Measurements from ENCODE around the gene ZFYVE21. TPM values are rescaled to one million over a fixed set of nuclear protein-coding genes. Genes with fewer than 3 reads are reported as not detected.
"Not testable (repeated sequence)": the region's sequence is repeated elsewhere in the genome, so short reads cannot be mapped to it uniquely, and the experiment has no call there.

The ZFYVE21 gene
- total and polyA plus RNA-seq, 4 donors: 28.0 to 36.9 (median 30.8) TPM

DNA sequence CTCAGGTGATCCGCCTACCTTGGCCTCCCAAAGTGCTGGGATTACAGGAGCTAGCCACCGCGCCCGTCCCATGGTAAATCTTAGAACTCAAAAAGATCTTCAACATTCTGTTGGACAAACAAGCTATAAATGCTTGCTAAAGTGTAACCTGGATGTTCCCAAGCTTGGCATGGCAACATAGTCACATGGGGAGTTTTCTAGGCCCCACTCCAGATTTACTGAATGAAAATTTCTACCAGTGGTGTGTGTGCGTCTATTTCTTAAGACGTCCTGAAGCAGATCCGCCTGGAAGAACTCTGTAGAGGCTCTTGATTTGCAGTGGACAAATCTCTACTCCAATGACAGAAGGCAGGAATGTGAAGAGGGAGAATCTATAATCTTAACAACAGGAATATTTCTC lies 59.9 kb downstream of the ZFYVE21 start:
- WGBS: 84% methylated on average over 7 of the region's 7 CpGs

DNA sequence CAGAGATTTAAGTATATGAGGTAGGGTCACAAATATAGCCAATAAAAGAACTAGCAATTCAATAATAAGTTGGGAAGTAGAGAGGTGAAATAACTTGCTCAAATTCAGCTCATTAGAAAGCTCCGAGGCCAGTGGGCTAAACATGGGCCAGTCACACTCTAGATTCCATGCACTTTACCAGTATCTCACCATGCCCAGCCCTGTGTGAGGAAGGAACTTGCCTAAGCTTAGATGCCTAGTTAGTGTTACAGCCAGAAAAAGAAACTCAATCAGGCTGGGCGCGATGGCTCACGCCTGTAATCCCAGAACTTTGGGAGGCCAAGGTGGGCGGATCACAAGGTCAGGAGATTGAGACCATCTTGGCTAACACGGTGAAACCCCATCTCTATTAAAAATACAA lies 60.7 kb downstream of the ZFYVE21 start:
- H3K9ac ChIP-seq (ENCODE audit: low read depth in 1 of 2, low read length in 2 of 2); H3K27ac ChIP-seq (ENCODE audit: low read depth in 1 of 2, low read length in 2 of 2); H3K4me1 ChIP-seq (ENCODE audit: control insufficient read depth in 4 of 4, insufficient read depth in 4 of 4, low read length in 3 of 4); H3K36me3 ChIP-seq (ENCODE audit: control insufficient read depth in 4 of 4, insufficient read depth in 3 of 4, low read depth in 1 of 4, low read length in 3 of 4); H3K27me3 ChIP-seq (ENCODE audit: control insufficient read depth in 4 of 4, insufficient read depth in 4 of 4, low read length in 3 of 4); H3K4me3 ChIP-seq (ENCODE audit: low read depth in 1 of 3, low read length in 3 of 3); H3K9me3 ChIP-seq (ENCODE audit: control insufficient read depth in 4 of 4, low read length in 3 of 4); DNase-seq (ENCODE audit: low spot score): not testable (repeated sequence)
- WGBS: 97% methylated on average over 6 of the region's 6 CpGs

More for the DNA sequence above, 59.9 kb downstream of the ZFYVE21 start:
- Histone ChIP-seq H3K4me1 (ENCODE audit: control insufficient read depth in 4 of 4, insufficient read depth in 4 of 4, low read length in 3 of 4) (peaks cover 0 to 2% (median 0%) of the 10 kb centered on the region in 4 donors), H3K27me3 (ENCODE audit: control insufficient read depth in 4 of 4, insufficient read depth in 4 of 4, low read length in 3 of 4) (no peaks in the 10 kb centered on the region), H3K9me3 (ENCODE audit: control insufficient read depth in 4 of 4, low read length in 3 of 4) (no peaks in the 10 kb centered on the region), H3K4me3 (ENCODE audit: low read depth in 1 of 3, low read length in 3 of 3) (no peak overlapping the region), H3K36me3 (ENCODE audit: control insufficient read depth in 4 of 4, insufficient read depth in 3 of 4, low read depth in 1 of 4, low read length in 3 of 4) (peaks cover 0 to 6% (median 3%) of the 10 kb centered on the region in 4 donors), H3K9ac (ENCODE audit: low read depth in 1 of 2, low read length in 2 of 2) (no peak overlapping the region), H3K27ac (ENCODE audit: low read depth in 1 of 2, low read length in 2 of 2) (no peak overlapping the region)
- no peak for DNase-seq (ENCODE audit: low spot score)
- TF ChIP-seq YY1 (IDR thresholded peaks at IDR 0.05) (no peak), RAD21 (IDR thresholded peaks at IDR 0.05) (no peak), FOXA2 (IDR thresholded peaks at IDR 0.05) (no peak), HNF4G (IDR thresholded peaks at IDR 0.05) (no peak), NR2F2 (IDR thresholded peaks at IDR 0.05) (no peak), JUND (IDR thresholded peaks at IDR 0.05) (no peak), FOXA1 (IDR thresholded peaks at IDR 0.05) (no peak), SP1 (IDR thresholded peaks at IDR 0.05) (no peak), TAF1 (conservative IDR thresholded peaks at IDR 0.05) (no peak), HNF4A (conservative IDR thresholded peaks at IDR 0.05) (no peak), EGR1 (IDR thresholded peaks at IDR 0.05; ENCODE audit: low read depth in 2 of 2) (no peak), RXRA (IDR thresholded peaks at IDR 0.05) (no peak)
- TF ChIP-seq, protein P1, sequence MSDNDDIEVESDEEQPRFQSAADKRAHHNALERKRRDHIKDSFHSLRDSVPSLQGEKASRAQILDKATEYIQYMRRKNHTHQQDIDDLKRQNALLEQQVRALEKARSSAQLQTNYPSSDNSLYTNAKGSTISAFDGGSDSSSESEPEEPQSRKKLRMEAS (IDR thresholded peaks at IDR 0.05): no peak
- TF ChIP-seq, protein P2, sequence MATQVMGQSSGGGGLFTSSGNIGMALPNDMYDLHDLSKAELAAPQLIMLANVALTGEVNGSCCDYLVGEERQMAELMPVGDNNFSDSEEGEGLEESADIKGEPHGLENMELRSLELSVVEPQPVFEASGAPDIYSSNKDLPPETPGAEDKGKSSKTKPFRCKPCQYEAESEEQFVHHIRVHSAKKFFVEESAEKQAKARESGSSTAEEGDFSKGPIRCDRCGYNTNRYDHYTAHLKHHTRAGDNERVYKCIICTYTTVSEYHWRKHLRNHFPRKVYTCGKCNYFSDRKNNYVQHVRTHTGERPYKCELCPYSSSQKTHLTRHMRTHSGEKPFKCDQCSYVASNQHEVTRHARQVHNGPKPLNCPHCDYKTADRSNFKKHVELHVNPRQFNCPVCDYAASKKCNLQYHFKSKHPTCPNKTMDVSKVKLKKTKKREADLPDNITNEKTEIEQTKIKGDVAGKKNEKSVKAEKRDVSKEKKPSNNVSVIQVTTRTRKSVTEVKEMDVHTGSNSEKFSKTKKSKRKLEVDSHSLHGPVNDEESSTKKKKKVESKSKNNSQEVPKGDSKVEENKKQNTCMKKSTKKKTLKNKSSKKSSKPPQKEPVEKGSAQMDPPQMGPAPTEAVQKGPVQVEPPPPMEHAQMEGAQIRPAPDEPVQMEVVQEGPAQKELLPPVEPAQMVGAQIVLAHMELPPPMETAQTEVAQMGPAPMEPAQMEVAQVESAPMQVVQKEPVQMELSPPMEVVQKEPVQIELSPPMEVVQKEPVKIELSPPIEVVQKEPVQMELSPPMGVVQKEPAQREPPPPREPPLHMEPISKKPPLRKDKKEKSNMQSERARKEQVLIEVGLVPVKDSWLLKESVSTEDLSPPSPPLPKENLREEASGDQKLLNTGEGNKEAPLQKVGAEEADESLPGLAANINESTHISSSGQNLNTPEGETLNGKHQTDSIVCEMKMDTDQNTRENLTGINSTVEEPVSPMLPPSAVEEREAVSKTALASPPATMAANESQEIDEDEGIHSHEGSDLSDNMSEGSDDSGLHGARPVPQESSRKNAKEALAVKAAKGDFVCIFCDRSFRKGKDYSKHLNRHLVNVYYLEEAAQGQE (IDR thresholded peaks at IDR 0.05): no peak
- TF ChIP-seq, protein P3, sequence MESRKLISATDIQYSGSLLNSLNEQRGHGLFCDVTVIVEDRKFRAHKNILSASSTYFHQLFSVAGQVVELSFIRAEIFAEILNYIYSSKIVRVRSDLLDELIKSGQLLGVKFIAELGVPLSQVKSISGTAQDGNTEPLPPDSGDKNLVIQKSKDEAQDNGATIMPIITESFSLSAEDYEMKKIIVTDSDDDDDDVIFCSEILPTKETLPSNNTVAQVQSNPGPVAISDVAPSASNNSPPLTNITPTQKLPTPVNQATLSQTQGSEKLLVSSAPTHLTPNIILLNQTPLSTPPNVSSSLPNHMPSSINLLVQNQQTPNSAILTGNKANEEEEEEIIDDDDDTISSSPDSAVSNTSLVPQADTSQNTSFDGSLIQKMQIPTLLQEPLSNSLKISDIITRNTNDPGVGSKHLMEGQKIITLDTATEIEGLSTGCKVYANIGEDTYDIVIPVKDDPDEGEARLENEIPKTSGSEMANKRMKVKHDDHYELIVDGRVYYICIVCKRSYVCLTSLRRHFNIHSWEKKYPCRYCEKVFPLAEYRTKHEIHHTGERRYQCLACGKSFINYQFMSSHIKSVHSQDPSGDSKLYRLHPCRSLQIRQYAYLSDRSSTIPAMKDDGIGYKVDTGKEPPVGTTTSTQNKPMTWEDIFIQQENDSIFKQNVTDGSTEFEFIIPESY (IDR thresholded peaks at IDR 0.05): no peak
- TF ChIP-seq, protein P4, sequence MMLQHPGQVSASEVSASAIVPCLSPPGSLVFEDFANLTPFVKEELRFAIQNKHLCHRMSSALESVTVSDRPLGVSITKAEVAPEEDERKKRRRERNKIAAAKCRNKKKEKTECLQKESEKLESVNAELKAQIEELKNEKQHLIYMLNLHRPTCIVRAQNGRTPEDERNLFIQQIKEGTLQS (IDR thresholded peaks at IDR 0.05): no peak
- TF ChIP-seq, protein P5, sequence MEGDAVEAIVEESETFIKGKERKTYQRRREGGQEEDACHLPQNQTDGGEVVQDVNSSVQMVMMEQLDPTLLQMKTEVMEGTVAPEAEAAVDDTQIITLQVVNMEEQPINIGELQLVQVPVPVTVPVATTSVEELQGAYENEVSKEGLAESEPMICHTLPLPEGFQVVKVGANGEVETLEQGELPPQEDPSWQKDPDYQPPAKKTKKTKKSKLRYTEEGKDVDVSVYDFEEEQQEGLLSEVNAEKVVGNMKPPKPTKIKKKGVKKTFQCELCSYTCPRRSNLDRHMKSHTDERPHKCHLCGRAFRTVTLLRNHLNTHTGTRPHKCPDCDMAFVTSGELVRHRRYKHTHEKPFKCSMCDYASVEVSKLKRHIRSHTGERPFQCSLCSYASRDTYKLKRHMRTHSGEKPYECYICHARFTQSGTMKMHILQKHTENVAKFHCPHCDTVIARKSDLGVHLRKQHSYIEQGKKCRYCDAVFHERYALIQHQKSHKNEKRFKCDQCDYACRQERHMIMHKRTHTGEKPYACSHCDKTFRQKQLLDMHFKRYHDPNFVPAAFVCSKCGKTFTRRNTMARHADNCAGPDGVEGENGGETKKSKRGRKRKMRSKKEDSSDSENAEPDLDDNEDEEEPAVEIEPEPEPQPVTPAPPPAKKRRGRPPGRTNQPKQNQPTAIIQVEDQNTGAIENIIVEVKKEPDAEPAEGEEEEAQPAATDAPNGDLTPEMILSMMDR (IDR thresholded peaks at IDR 0.05; ENCODE audit: low read depth, low read length, missing input control): no peak

Measured in liver (tissue), 9 donors.